Prostate gland (tissue), 2 donors: ENCODE results near the gene ITIH3. TPM values are rescaled to one million over a fixed set of nuclear protein-coding genes. Genes with fewer than 3 reads are reported as not detected.

Experiments
- DNase-seq: peaks from one replicate; pipeline ENCODE4 v3.0.0-alpha.2; 2019; ENCODE audit warnings: low spot score
- H3K27ac ChIP-seq, 2 donors: fragments of 200-600 bp; sonication (generic); 2 replicates each; pipeline ENCODE4 v1.5.1; 2017 to 2019
- H3K27me3 ChIP-seq: fragments of 200-600 bp; sonication (generic); replicated peaks from 2 replicates; pipeline ENCODE4 v1.5.1; 2019; ENCODE audit not compliant: insufficient read depth
- H3K36me3 ChIP-seq, 2 donors: fragments of 200-600 bp; sonication (generic); 1 replicate in 1 of 2; 2 replicates in 1 of 2; pipeline versions ENCODE4 v1.5.1 to v1.8.1; 2017 to 2019
- H3K4me1 ChIP-seq: fragments of 200-600 bp; sonication (generic); replicated peaks from 2 replicates; pipeline ENCODE4 v1.5.1; 2019
- H3K4me3 ChIP-seq, 2 donors: fragments of 200-600 bp; sonication (generic); 2 replicates each; pipeline ENCODE4 v1.5.1; 2017 to 2019
- H3K9me3 ChIP-seq: fragments of 200-600 bp; sonication (generic); 2 replicates; pipeline ENCODE4 v1.5.1; 2017
- CTCF ChIP-seq, 4 experiments: fragments of 200-600 bp in 2 of 4; fragments of 450-650 bp in 2 of 4; sonication (generic) in 2 of 4; IDR thresholded peaks; 1 replicate in 3 of 4; 2 replicates in 1 of 4; pipeline ENCODE4 v1.5.1; 2016 to 2019; ENCODE audit warnings: antibody characterized with exemption in 4 of 4, mild to moderate bottlenecking in 2 of 4, moderate library complexity in 2 of 4
- POLR2A ChIP-seq: fragments of 450-650 bp; IDR thresholded peaks from one replicate; pipeline ENCODE4 v1.6.1; 2016; ENCODE audit warnings: antibody characterized with exemption, mild to moderate bottlenecking
- POLR2AphosphoS5 ChIP-seq: sonication (generic); formaldehyde crosslinking; IDR thresholded peaks from one replicate; pipeline ENCODE4 v1.6.1; 2017; ENCODE audit warnings: antibody characterized with exemption
- WGBS: methylation state at CpG from one replicate; pipeline ENCODE4 v1.1.5; 2018; 5-methylcytosine and 5-hydroxymethylcytosine counted together
- intact Hi-C: fragments of 100-400 bp; cut with DNase I; formaldehyde crosslinking; loops from one replicate; pipeline ENCODE4 v1.14.2; 2022
- total RNA-seq, 2 donors: library from RNA; depleted of rRNA; stranded (reverse); fragments of >200 nt; gene quantifications; one replicate each; pipeline ENCODE4 v1.1.0, GENCODE V29; 2016

The ITIH3 gene
- total RNA-seq, 2 donors from 2014 or later = 0.46 to 9.6 TPM

- Histone ChIP-seq H3K36me3 (no peaks in the 10 kb centered on the region), H3K27ac (peak overlapping the region in 1 of 2 donors; percentile 7), H3K9me3 (no peaks in the 10 kb centered on the region), H3K27me3 (no peaks in the 10 kb centered on the region), H3K4me3 (no peak overlapping the region), H3K4me1 (no peaks in the 10 kb centered on the region)
- peak; percentile 32 for DNase-seq
- TF ChIP-seq POLR2A (no peak), POLR2AphosphoS5 (peak; percentile 6)
- WGBS = 47% methylated on average over 21 of the region's 21 CpGs
- intact Hi-C loops = no loop called here
These were observed 37.1 kb downstream of the ITIH3 start for GRCh38 chr3:52831500-52832301.

DNA sequence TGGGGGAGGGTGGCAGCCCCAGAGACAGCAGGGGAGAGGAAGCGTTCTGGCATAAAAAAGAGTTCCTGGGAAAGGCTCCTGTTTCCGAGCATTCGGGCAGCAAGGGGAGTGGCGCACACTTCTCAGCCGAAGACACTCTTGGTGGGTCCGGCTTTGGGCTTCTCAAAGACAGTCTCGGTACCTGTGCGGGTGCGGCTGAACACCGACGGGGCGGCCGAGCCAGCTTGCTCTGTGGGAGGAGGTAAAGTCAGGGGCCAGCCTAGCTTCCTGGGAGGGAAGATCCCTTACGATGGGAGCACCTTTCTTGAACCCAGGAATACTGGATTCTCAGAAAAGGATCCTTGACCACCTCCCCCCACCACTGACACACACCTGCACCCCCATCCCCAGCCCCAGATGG is 38.6 kb downstream of the ITIH3 start:
- TF ChIP-seq POLR2A = no peak
- no peak for TF ChIP-seq POLR2AphosphoS5
- TF ChIP-seq CTCF (IDR thresholded peaks at IDR 0.05) = no peak
- H3K4me1 ChIP-seq = no peaks in the 10 kb centered on the region
- intact Hi-C loops = no loop called here
- 96% methylated on average over 14 of the region's 14 CpGs for WGBS
- H3K4me3 ChIP-seq = no peak overlapping the region
- no peak overlapping the region for H3K27ac ChIP-seq
- H3K9me3 ChIP-seq = no peaks in the 10 kb centered on the region
- H3K36me3 ChIP-seq = no peaks in the 10 kb centered on the region
- no peak for DNase-seq
- H3K27me3 ChIP-seq = no peaks in the 10 kb centered on the region

DNA sequence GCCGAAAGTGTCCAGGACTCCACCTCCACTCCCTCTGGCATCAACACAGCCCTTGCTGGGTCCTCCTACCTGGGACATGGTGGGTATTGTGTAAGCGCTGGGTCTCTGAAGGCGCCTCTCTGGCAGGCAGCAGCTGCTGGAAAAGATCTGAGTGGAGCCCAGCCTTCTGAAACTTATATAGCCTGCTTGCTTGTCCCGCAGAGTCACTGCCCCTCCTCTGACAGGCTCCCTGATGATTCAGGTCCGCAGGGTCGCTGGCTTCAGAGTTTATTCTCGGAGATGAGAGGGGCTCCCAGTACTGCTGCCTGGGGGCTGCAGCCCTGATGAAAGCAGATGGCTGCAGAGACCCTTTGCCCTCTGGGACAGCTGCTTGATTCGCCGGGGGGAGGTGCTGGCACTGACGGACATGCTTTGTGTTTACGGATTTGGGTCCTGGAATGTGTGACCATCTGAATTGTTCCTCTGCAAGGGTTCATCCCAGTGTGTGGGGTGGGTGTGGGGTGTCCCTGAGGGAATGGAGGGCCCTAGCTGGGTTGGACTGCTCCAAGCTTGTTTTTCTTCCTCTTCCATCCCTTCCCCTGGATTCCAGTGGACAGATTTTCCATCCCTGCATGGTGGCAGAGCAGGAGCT is 40.4 kb downstream of the ITIH3 start, which contains the start of gene MUSTN1:
TSS of gene MUSTN1 (minus strand) at position 149 of the 631 bp plus-strand sequence. CDS start at position 78, 71 bp downstream.
- Histone ChIP-seq H3K9me3 (no peaks in the 10 kb centered on the region), H3K36me3 (no peaks in the 10 kb centered on the region), H3K27me3 (no peaks in the 10 kb centered on the region), H3K27ac (no peak within 1 kb of the TSS), H3K4me1 (no peaks in the 10 kb centered on the region), H3K4me3 (no peak within 1 kb of the TSS)
- intact Hi-C loops = no loop called here
- DNase-seq = no peak
- 38% methylated on average over 11 of the region's 11 CpGs for WGBS
- TF ChIP-seq POLR2A (no peak), POLR2AphosphoS5 (no peak), CTCF (IDR thresholded peaks at IDR 0.05) (no peak)

DNA sequence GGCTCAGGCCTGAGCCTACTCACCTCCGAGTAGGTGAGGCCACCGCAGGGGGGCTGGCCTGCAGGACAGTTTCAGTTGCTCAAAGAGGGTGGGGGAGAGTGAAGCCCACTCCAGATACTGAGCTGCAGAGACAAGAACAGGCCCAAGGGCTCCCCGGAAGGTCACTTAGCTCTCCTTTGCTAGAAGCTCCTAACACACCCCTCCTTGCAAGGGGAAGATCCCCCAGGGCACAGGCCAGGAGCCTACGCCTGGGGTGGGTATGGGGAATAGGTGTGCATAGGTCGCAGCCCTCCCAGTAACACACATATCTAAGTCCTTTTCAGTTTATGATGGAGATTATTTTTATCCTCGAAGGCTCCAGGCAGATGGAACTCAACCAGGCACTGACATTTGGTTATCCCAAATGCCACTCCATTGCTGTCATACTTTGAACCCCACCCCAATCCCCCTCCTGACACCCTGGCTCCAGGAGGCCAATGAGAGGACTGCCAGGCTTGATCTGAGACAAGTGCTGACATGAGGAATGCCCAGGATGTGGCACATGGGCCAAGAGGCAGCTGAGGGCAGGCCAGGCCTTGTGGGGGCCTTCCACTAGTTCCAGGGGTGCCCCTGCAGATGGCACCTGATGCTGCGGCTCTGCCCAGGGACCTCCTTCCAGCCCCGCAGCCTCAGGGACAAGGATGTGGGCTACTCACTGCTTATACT is 41.3 kb downstream of the ITIH3 start:
- H3K4me1 ChIP-seq = no peaks in the 10 kb centered on the region
- 76% methylated on average over 8 of the region's 8 CpGs for WGBS
- H3K27me3 ChIP-seq = no peaks in the 10 kb centered on the region
- no peaks in the 10 kb centered on the region for H3K36me3 ChIP-seq
- no peak overlapping the region for H3K4me3 ChIP-seq
- intact Hi-C loops = no loop called here
- no peaks in the 10 kb centered on the region for H3K9me3 ChIP-seq
- H3K27ac ChIP-seq = no peak overlapping the region
- DNase-seq = no peak
- no peak for TF ChIP-seq CTCF (IDR thresholded peaks at IDR 0.05)
- no peak for TF ChIP-seq POLR2A
- TF ChIP-seq POLR2AphosphoS5 = no peak

- H3K27ac ChIP-seq = no peak overlapping the region
- 85% methylated on average over 5 of the region's 5 CpGs for WGBS
- no peak for TF ChIP-seq POLR2AphosphoS5
- no peak for TF ChIP-seq CTCF (IDR thresholded peaks at IDR 0.05)
- no peak for TF ChIP-seq POLR2A
These were observed 41.9 kb downstream of the ITIH3 start for GRCh38 chr3:52836471-52836845.

More at GRCh38 chr3:52836471-52836845, 41.9 kb downstream of the ITIH3 start:
- Histone ChIP-seq H3K4me3 (no peak overlapping the region), H3K27me3 (no peaks in the 10 kb centered on the region), H3K9me3 (no peaks in the 10 kb centered on the region), H3K36me3 (no peaks in the 10 kb centered on the region), H3K4me1 (no peaks in the 10 kb centered on the region)
- intact Hi-C loops = no loop called here
- DNase-seq = no peak
